Gastroesophageal sphincter (tissue), 4 donors: ENCODE data around the gene CD96. TPM values are rescaled to one million over a fixed set of nuclear protein-coding genes. Genes with fewer than 3 reads are reported as not detected.

Experiments used
- ATAC-seq: fragments of 150-250 bp; one replicate; pipeline ENCODE4 v1.9.1; 2016; ENCODE audit warnings: mild to moderate bottlenecking, moderate library complexity
- H3K27ac ChIP-seq, 4 donors: fragments of 200-600 bp; sonication (generic) in 3 of 4; 1 replicate in 3 of 4; 2 replicates in 1 of 4; pipeline ENCODE4 v1.5.1; 2016 to 2019
- H3K27me3 ChIP-seq: fragments of 200-600 bp; sonication (generic); one replicate; pipeline ENCODE4 v1.5.1; 2019
- H3K36me3 ChIP-seq, 2 donors: fragments of 200-600 bp; sonication (generic); one replicate each; pipeline ENCODE4 v1.5.1; 2019; ENCODE audit warnings: control low read depth in 1 of 2
- H3K4me1 ChIP-seq, 3 donors: fragments of 200-600 bp; sonication (generic); 1 replicate in 2 of 3; 2 replicates in 1 of 3; pipeline ENCODE4 v1.5.1; 2016 to 2019; ENCODE audit warnings: control low read depth in 2 of 3
- H3K4me3 ChIP-seq, 2 donors: fragments of 200-600 bp; sonication (generic); one replicate each; pipeline ENCODE4 v1.5.1; 2019; ENCODE audit warnings: mild to moderate bottlenecking in 1 of 2, moderate library complexity in 1 of 2
- H3K9me3 ChIP-seq, 3 donors: fragments of 200-600 bp; sonication (generic); one replicate each; pipeline ENCODE4 v1.5.1; 2017 to 2019; ENCODE audit warnings: control low read depth in 2 of 3
- EP300 ChIP-seq: sonication (generic); formaldehyde crosslinking; IDR thresholded peaks from one replicate; pipeline ENCODE4 v1.6.1; 2017; ENCODE audit warnings: antibody characterized with exemption, mild to moderate bottlenecking
- POLR2A ChIP-seq, 2 donors: fragments of 450-650 bp; IDR thresholded peaks; one replicate each; pipeline ENCODE4 v1.6.1; 2017; ENCODE audit warnings: antibody characterized with exemption in 2 of 2, mild to moderate bottlenecking in 2 of 2, moderate library complexity in 1 of 2
- POLR2AphosphoS5 ChIP-seq: sonication (generic); formaldehyde crosslinking; IDR thresholded peaks from one replicate; pipeline ENCODE4 v1.6.1; 2017; ENCODE audit warnings: antibody characterized with exemption
- WGBS, 2 donors: methylation state at CpG; one replicate each; pipeline ENCODE4 v1.1.5; 2018; ENCODE audit warnings: low coverage in 1 of 2; 5-methylcytosine and 5-hydroxymethylcytosine counted together
- total RNA-seq, 4 donors: library from RNA; depleted of rRNA; stranded (reverse); fragments of >200 nt; gene quantifications; one replicate each; pipeline ENCODE4 v1.1.0, GENCODE V29; 2016
- TF ChIP-seq, protein P1 (sequence below), 4 experiments: fragments of 200-600 bp in 2 of 4; fragments of 450-650 bp in 2 of 4; sonication (generic) in 1 of 4; IDR thresholded peaks; one replicate each; pipeline ENCODE4 v1.5.1; 2017 to 2019; ENCODE audit warnings: antibody characterized with exemption in 4 of 4, mild to moderate bottlenecking in 2 of 4, moderate library complexity in 2 of 4

The CD96 gene
- total RNA-seq, 4 donors from 2014 or later: 0.19 to 1.2 (median 1.0) TPM

DNA sequence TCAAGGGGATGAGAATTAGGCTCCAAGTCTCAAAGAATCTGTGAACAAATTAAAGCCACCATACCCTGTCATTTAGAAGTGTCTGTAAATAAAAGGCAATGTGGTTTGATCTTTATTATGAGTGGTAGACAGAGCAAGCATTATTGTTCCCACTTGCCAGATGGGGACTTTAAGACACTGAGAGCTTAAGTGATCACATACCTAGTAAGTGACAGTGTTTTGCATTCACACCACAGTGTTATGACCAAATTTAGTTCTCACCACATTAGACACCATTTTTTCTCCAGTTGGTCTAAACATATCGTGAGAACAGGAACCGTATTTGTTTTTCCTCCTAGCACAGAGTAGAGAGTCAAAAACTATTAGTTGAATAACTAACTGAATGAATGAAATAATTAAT is 66.4 kb downstream of the CD96 start:
- Histone ChIP-seq H3K4me3 (no peak overlapping the region), H3K27ac (no peak overlapping the region), H3K27me3 (no peaks in the 10 kb centered on the region), H3K36me3 (no peaks in the 10 kb centered on the region), H3K4me1 (no peaks in the 10 kb centered on the region), H3K9me3 (no peaks in the 10 kb centered on the region)
- WGBS, 2 donors: 49 to 92% methylated on average over 2 of the region's 2 CpGs
- ATAC-seq: no peak
- TF ChIP-seq POLR2AphosphoS5: no peak
- TF ChIP-seq, protein P1, sequence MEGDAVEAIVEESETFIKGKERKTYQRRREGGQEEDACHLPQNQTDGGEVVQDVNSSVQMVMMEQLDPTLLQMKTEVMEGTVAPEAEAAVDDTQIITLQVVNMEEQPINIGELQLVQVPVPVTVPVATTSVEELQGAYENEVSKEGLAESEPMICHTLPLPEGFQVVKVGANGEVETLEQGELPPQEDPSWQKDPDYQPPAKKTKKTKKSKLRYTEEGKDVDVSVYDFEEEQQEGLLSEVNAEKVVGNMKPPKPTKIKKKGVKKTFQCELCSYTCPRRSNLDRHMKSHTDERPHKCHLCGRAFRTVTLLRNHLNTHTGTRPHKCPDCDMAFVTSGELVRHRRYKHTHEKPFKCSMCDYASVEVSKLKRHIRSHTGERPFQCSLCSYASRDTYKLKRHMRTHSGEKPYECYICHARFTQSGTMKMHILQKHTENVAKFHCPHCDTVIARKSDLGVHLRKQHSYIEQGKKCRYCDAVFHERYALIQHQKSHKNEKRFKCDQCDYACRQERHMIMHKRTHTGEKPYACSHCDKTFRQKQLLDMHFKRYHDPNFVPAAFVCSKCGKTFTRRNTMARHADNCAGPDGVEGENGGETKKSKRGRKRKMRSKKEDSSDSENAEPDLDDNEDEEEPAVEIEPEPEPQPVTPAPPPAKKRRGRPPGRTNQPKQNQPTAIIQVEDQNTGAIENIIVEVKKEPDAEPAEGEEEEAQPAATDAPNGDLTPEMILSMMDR (IDR thresholded peaks at IDR 0.05): no peak
- TF ChIP-seq POLR2A (IDR thresholded peaks at IDR 0.05): no peak

DNA sequence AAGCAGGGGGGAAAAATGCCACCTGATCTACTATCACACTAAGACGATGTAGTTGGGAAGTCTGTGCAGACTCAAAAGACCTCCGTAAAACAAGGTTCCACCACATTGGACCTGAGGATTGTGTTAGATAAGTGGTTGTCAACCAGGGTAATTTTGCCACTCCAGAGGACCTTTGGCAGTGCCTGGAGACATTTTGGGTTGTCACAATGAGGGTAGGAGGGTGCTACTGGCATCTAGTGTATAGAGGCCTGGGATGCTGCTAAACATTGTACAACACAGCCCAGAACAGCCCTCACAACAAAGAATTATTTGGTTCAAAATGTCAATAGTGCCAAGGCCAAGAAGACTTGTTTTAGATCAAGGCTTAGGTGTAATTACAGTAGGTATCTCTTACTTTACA is 67.7 kb downstream of the CD96 start:
- Histone ChIP-seq H3K4me3 (no peak overlapping the region), H3K27ac (no peak overlapping the region), H3K9me3 (no peaks in the 10 kb centered on the region), H3K4me1 (no peaks in the 10 kb centered on the region), H3K27me3 (no peaks in the 10 kb centered on the region), H3K36me3 (no peaks in the 10 kb centered on the region)
- 78 to 83% methylated on average over 2 of the region's 2 CpGs for WGBS, 2 donors
- TF ChIP-seq EP300 (no peak), POLR2A (IDR thresholded peaks at IDR 0.05) (no peak), POLR2AphosphoS5 (no peak)
- TF ChIP-seq, protein P1 (IDR thresholded peaks at IDR 0.05): no peak
- ATAC-seq: no peak

DNA sequence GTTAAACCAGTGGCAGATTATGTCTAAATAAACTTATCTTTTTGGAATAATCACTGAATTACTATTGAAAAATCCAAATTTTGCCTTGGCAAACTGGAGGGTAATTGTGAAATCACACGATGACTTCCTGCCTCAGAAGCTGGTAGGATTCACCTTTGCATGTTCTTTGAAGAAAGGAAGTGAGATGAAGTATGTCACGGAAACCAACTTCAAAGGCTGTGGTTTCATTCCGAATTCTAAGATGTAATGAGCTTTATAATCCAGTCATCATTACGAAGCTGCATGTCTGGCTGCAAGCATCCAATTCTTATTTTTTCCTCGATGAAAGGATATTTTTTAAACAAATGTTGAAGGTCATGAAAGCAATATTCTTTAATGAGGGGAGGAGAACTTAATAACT is 68.2 kb downstream of the CD96 start:
- Histone ChIP-seq H3K27ac (no peak overlapping the region), H3K27me3 (no peaks in the 10 kb centered on the region), H3K36me3 (no peaks in the 10 kb centered on the region), H3K9me3 (no peaks in the 10 kb centered on the region), H3K4me3 (no peak overlapping the region), H3K4me1 (no peaks in the 10 kb centered on the region)
- no peak for ATAC-seq
- WGBS, 2 donors: 61 to 66% methylated on average over 4 to 5 of the region's 5 CpGs
- no peak for TF ChIP-seq POLR2A (IDR thresholded peaks at IDR 0.05)
- no peak for TF ChIP-seq POLR2AphosphoS5
- TF ChIP-seq EP300: no peak
- TF ChIP-seq, protein P1 (IDR thresholded peaks at IDR 0.05): no peak

DNA sequence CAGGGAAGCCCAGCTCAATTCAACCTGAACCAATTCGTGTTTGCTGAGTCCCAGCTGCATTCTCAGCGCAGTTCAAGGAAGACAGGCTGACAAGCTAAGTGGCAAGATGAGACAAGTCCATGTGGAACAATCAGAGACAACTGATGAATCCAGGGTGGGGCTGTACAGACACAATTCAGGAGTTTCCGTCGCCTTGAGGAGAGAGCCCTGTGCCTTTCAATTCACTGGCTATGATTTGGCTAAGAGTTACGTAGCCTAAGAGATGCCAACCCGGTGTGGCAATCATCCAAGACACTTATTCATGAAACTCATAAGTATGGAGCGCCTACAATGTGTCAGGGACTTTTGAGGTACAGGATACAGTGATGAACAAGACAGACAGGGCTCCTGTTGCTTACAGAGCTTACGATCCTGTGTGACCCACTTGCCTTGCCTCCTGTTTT is 68.6 kb downstream of the CD96 start:
- ATAC-seq: no peak
- Histone ChIP-seq H3K4me3 (no peak overlapping the region), H3K4me1 (no peaks in the 10 kb centered on the region), H3K27ac (no peak overlapping the region), H3K36me3 (no peaks in the 10 kb centered on the region), H3K9me3 (no peaks in the 10 kb centered on the region), H3K27me3 (no peaks in the 10 kb centered on the region)
- TF ChIP-seq POLR2A (IDR thresholded peaks at IDR 0.05) (no peak), EP300 (no peak), POLR2AphosphoS5 (no peak)
- TF ChIP-seq, protein P1 (IDR thresholded peaks at IDR 0.05): no peak
- WGBS, 2 donors: 72 to 75% methylated on average over 5 to 8 of the region's 8 CpGs

DNA sequence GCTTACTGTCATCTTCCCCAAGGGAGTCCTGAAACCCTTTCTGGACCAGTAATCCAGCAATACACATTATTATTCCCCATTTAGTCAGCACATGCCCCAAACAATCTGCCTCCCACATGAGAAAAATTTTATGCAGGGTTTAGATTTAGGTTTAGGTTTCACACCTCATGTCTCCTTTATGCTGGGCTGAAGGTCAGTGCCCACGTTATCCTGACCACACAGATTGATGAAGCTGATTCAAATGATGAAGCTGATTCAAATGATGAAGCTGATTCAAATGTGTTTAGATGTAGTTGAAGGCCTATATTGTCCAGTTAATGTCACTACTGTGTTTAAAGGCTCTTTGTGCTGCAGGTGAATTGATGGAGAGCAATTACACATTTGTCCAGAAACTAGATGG is 71.3 kb downstream of the CD96 start:
- H3K36me3 ChIP-seq: no peaks in the 10 kb centered on the region
- WGBS, 2 donors: 60% methylated on average over 1 of the region's 1 CpG; no CpG with 5 or more reads in 1 of the 2 donors
- no peak for ATAC-seq
- H3K27ac ChIP-seq: no peak overlapping the region
- TF ChIP-seq, protein P1 (IDR thresholded peaks at IDR 0.05): no peak
- TF ChIP-seq EP300 (no peak), POLR2AphosphoS5 (no peak), POLR2A (IDR thresholded peaks at IDR 0.05) (no peak)
- no peaks in the 10 kb centered on the region for H3K9me3 ChIP-seq
- H3K4me1 ChIP-seq: no peaks in the 10 kb centered on the region
- no peak overlapping the region for H3K4me3 ChIP-seq
- H3K27me3 ChIP-seq: no peaks in the 10 kb centered on the region
